ENCODE data around the gene SERPINB10.

- TF ChIP-seq POLR2A (IDR thresholded peaks at IDR 0.05) (no peak), CTCF (IDR thresholded peaks at IDR 0.05 in 8 of 11, conservative IDR thresholded peaks at IDR 0.05 in 3 of 11) (no peak)
Measured at GRCh38 chr18:63872586-63872985, 35.2 kb upstream of the SERPINB10 start.
